ENCODE results near the gene BRPF3.

BRPF3 gene

DNA sequence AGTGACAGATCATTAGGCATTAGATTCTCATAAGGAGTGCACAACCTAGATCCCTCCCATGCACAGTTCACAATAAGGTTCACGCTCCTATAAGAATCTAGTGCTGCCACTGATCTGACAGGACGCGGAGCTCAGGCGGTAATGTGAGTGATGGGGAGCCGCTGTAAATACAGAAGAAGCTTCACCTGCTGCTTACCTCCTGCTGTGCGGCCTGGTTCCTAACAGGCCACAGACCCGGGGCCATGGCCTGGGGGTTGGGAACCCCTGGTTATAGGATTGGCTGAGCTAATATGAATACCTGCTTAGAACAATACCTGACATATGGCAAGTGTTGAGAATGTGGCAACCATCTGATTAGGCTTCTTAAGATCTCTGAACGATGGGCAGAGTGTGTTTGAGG lies 75.7 kb downstream of the BRPF3 start:
- no peak for DNase-seq

DNA sequence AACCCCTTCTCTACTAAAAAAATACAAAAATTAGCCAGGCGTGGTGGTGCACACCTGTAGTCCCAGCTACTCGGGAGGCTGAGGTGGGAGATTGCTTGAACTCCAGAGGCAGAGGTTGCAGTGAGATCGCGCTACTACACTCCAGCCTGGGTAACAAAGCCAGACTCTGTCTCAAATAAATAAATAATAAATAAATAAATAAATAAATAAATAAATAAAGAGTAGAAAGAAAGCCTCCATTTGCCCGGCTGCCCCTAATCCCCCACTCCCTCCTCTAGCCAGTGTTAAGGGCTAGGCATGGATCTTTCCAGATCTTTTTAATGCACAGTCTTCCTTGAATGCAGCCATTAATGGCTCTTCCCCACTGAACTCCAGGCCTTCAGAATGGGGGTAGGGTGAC lies 76.5 kb downstream of the BRPF3 start:
- no peak for DNase-seq

DNA sequence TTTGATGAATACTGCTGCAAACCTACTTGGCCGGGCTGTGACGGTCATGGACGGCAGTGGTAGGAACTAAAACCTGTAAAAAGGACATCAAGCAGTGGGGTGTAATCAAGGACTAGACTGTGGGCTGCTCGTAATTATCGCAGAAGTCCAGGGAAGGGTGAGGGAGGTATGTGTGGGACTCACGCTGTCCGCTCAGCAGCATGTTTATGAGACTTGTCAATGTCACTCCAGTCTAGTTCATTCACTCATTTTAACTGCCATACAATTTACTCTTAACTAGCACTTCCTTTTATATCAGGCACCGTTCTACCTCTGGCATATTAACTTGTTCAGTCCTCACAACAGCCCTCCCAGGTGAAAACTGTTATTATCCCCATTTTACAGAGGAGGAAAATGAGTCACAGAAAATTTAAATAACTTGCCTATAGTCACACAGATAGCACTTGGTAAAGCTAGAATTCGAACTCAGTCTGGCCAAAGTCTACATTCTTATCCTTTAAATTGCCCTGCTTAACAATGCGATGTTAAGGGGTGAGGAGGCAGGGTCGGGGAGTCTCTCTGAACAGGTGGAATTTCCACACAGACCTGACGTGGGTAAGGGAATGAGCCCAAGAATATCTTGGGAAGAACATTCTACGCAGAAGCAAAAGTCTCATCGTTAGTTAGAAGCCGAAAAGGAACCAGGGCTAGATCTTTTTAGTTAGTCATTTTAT lies 77.4 kb downstream of the BRPF3 start:
- no peak for DNase-seq

DNA sequence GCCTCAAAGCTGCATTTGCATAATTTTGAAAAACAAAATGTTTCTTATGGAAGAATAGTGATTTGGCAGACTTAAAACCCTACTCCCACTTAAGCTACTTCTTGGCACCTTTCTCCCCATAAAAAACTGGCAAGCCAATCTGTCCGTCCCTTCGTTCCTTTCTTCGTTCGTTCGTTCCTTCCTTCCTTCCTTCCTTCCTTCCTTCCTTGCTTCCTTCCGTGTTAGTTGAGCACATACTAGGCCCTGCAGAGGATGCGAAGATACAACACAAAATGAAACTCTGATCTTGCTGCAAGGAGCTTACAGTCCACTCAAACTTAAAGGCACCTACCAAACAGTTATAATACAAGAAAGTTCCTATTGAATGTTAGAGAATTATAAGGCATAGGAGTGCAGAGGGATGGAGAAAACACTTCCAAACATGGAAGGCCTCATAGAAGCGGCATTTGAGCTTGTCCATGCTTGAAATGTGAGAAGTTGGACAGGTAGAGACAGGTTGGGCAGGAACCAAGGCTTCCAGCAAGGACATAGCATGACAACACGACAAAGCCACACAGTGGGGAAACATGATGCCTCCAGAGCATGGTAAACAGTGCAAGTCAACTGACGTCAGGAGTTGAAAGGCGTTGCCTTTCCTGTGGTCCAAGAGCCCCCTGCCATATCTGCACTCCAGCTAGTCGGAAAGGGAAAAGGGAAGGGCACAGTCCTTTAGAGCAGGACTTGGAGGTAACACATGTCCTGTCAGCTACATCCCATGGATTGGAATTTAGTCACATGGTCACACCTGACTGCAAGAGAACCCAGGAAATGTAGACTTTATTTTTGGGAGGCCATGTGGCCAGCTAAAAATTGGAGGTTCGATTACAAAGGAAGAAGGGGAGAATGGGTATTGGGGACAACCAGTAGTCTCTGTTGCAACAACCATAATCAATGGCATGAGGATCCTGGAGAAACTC lies 80.3 kb downstream of the BRPF3 start:
- no peak for DNase-seq

DNA sequence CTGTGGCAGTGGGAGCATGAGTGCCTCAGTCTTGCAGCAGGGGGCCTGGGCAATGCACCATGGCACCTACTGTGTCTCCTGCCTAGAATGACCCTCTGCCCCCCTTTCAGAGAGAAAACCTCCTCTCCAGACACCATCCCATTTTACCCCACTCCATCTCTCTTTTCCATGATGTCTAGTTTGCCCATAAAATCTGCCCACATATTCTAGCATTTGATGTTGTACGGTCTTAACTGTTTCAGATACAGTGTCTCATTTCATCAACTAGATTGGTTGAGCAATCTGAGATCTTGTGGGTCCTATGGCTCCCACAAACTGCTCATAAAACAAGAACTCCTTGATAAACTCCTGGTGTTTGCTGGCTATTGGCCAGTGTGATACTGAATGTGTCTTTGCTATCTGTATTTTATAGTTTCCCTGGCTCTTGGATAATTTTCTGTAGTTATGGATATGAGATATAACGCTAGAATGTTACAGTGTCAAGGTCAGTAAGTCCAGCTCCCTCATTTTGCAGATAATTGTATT lies 81.5 kb downstream of the BRPF3 start:
- DNase-seq: no peak

DNA sequence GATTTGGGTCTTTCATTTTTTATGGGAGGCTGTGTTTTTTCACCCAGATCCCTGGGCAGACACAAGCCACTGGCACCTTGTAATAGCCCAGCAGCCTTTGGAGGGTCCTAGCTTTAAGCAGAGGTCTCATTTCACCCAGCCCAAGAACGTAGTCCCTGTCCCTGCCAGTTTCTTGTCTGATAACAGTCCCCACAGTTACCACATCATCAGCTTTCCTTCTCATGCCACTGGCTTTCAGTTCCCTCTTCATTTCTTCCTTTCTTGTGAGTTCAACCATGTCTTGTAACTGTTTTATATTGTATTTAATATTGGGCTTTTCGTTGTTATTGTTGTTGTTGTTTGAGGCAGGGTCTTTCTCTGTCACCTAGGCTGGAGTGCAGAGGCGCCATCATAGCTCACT lies 83.9 kb downstream of the BRPF3 start:
- no peak for DNase-seq

DNA sequence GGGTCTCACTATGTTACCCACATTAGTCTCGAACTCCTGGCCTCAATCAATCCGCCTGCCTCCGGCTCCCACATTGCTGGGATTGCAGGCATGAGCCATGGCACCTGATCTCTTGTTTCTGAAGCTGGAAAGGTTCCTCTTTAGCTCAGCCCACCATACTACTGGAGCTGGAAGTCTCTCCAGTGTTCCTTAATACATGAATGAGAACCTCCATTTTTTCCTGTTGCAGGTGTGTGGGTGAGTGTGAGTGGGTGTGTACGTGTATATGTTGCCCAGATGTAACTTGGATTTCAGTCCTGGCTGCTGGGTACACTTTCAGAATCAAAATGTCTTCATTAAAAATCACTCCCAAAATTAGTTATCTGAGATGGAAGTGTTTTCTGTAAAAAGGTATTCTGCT lies 84.4 kb downstream of the BRPF3 start:
- DNase-seq: no peak
